HepG2 (cell line): Measurements from ENCODE around the gene MYO5B.

Source experiments
- POLR2AphosphoS5 ChIP-seq: IDR thresholded peaks from 2 replicates; pipeline ENCODE4 v1.6.1; 2012; ENCODE audit warnings: low read depth, low read length
- RAD21 ChIP-seq: fragments of 450-650 bp; formaldehyde crosslinking; IDR thresholded peaks from 2 replicates; pipeline ENCODE4 v1.5.0; 2020; ENCODE audit warnings: mild to moderate bottlenecking

DNA sequence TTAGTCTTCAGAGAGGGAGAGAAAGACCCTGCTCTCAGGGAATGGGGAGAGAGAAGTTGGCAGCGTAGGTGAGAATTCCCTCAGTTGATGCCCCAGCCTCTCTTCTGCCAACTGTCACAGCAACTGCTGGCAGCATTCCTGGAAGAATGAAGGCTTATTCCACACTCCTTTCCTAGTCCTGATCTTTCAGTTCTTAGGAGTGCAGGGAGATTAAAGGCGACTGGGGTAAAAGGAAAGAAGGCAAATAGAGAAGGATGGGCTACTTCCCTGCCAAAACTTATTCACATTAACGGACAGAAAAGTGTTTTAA lies 315.7 kb downstream of the MYO5B start:
- no peak for TF ChIP-seq POLR2AphosphoS5
- TF ChIP-seq RAD21, result no peak
